Measurements from ENCODE around the gene LCOR.
"Not testable (repeated sequence)": the region's sequence is repeated elsewhere in the genome, so short reads cannot be mapped to it uniquely, and the experiment has no call there.

LCOR gene

GRCh38 chr10:97033841-97034240 lies 201.7 kb downstream of the LCOR start:
- DNase-seq (ENCODE audit: low spot score), result not testable (repeated sequence)

GRCh38 chr10:97034301-97034700 lies 202.2 kb downstream of the LCOR start:
- DNase-seq (ENCODE audit: low spot score), result no peak

GRCh38 chr10:97034958-97035769 lies 203.1 kb downstream of the LCOR start:
- DNase-seq (ENCODE audit: low spot score), result no peak

- DNase-seq (ENCODE audit: low spot score), result peak; percentile 83
Measured at GRCh38 chr10:97037365-97038361, 205.6 kb downstream of the LCOR start.

GRCh38 chr10:97038688-97039087 lies 206.6 kb downstream of the LCOR start:
- no peak for DNase-seq (ENCODE audit: low spot score)

GRCh38 chr10:97039538-97040247 lies 207.6 kb downstream of the LCOR start:
- no peak for DNase-seq (ENCODE audit: low spot score)

GRCh38 chr10:97040248-97040584 lies 208.1 kb downstream of the LCOR start:
- DNase-seq (ENCODE audit: low spot score), result no peak

- no peak for DNase-seq (ENCODE audit: low spot score)
Measured at GRCh38 chr10:97040706-97041105, 208.6 kb downstream of the LCOR start.

GRCh38 chr10:97042081-97042480 lies 210.0 kb downstream of the LCOR start:
- no peak for DNase-seq (ENCODE audit: low spot score)

GRCh38 chr10:97042716-97043562 lies 210.8 kb downstream of the LCOR start:
- DNase-seq (ENCODE audit: low spot score), result no peak

- no peak for DNase-seq (ENCODE audit: low spot score)
Measured at GRCh38 chr10:97043563-97043855, 211.4 kb downstream of the LCOR start.

Data from NAMALWA (cell line).